Prostate gland (tissue), 2 donors: Measurements from ENCODE around the gene TMEM132D. TPM values are rescaled to one million over a fixed set of nuclear protein-coding genes. Genes with fewer than 3 reads are reported as not detected.

Experiments used
- DNase-seq: peaks from one replicate; pipeline ENCODE4 v3.0.0-alpha.2; 2019; ENCODE audit warnings: low spot score
- H3K27ac ChIP-seq, 2 donors: fragments of 200-600 bp; sonication (generic); 2 replicates each; pipeline ENCODE4 v1.5.1; 2017 to 2019
- H3K27me3 ChIP-seq: fragments of 200-600 bp; sonication (generic); replicated peaks from 2 replicates; pipeline ENCODE4 v1.5.1; 2019; ENCODE audit not compliant: insufficient read depth
- H3K36me3 ChIP-seq, 2 donors: fragments of 200-600 bp; sonication (generic); 1 replicate in 1 of 2; 2 replicates in 1 of 2; pipeline versions ENCODE4 v1.5.1 to v1.8.1; 2017 to 2019
- H3K4me1 ChIP-seq: fragments of 200-600 bp; sonication (generic); replicated peaks from 2 replicates; pipeline ENCODE4 v1.5.1; 2019
- H3K4me3 ChIP-seq, 2 donors: fragments of 200-600 bp; sonication (generic); 2 replicates each; pipeline ENCODE4 v1.5.1; 2017 to 2019
- H3K9me3 ChIP-seq: fragments of 200-600 bp; sonication (generic); 2 replicates; pipeline ENCODE4 v1.5.1; 2017
- CTCF ChIP-seq, 4 experiments: fragments of 200-600 bp in 2 of 4; fragments of 450-650 bp in 2 of 4; sonication (generic) in 2 of 4; IDR thresholded peaks; 1 replicate in 3 of 4; 2 replicates in 1 of 4; pipeline ENCODE4 v1.5.1; 2016 to 2019; ENCODE audit warnings: antibody characterized with exemption in 4 of 4, mild to moderate bottlenecking in 2 of 4, moderate library complexity in 2 of 4
- POLR2A ChIP-seq: fragments of 450-650 bp; IDR thresholded peaks from one replicate; pipeline ENCODE4 v1.6.1; 2016; ENCODE audit warnings: antibody characterized with exemption, mild to moderate bottlenecking
- POLR2AphosphoS5 ChIP-seq: sonication (generic); formaldehyde crosslinking; IDR thresholded peaks from one replicate; pipeline ENCODE4 v1.6.1; 2017; ENCODE audit warnings: antibody characterized with exemption
- WGBS: methylation state at CpG from one replicate; pipeline ENCODE4 v1.1.5; 2018; 5-methylcytosine and 5-hydroxymethylcytosine counted together
- intact Hi-C: fragments of 100-400 bp; cut with DNase I; formaldehyde crosslinking; loops from one replicate; pipeline ENCODE4 v1.14.2; 2022
- total RNA-seq, 2 donors: library from RNA; depleted of rRNA; stranded (reverse); fragments of >200 nt; gene quantifications; one replicate each; pipeline ENCODE4 v1.1.0, GENCODE V29; 2016

Gene TMEM132D
- total RNA-seq, 2 donors from 2014 or later: 0.57 to 1.3 TPM

- intact Hi-C loops: no loop called here
- Histone ChIP-seq H3K27ac (no peak overlapping the region), H3K4me3 (no peak overlapping the region), H3K36me3 (no peaks in the 10 kb centered on the region), H3K27me3 (no peaks in the 10 kb centered on the region), H3K4me1 (no peaks in the 10 kb centered on the region), H3K9me3 (no peaks in the 10 kb centered on the region)
- WGBS: 83% methylated on average over 1 of the region's 1 CpG
- TF ChIP-seq POLR2A: no peak
- TF ChIP-seq CTCF (IDR thresholded peaks at IDR 0.05): no peak
- no peak for TF ChIP-seq POLR2AphosphoS5
- DNase-seq: no peak
Measured at GRCh38 chr12:129629901-129630300, 273.9 kb downstream of the TMEM132D start.

GRCh38 chr12:129622566-129622965, 281.3 kb downstream of the TMEM132D start:
- no peak for TF ChIP-seq CTCF (IDR thresholded peaks at IDR 0.05)
- TF ChIP-seq POLR2A: no peak
- no peak for TF ChIP-seq POLR2AphosphoS5
- Histone ChIP-seq H3K36me3 (no peaks in the 10 kb centered on the region), H3K27me3 (no peaks in the 10 kb centered on the region), H3K4me3 (no peak overlapping the region), H3K27ac (no peak overlapping the region), H3K4me1 (no peaks in the 10 kb centered on the region), H3K9me3 (no peaks in the 10 kb centered on the region)
- intact Hi-C loops: no loop called here
- no peak for DNase-seq
- WGBS: 98% methylated on average over 4 of the region's 4 CpGs

GRCh38 chr12:129619271-129619670, 284.6 kb downstream of the TMEM132D start:
- no peaks in the 10 kb centered on the region for H3K4me1 ChIP-seq

GRCh38 chr12:129617849-129618248, 286.0 kb downstream of the TMEM132D start:
- WGBS: 84% methylated on average over 7 of the region's 7 CpGs
- H3K9me3 ChIP-seq: no peaks in the 10 kb centered on the region

More at GRCh38 chr12:129619271-129619670, 284.6 kb downstream of the TMEM132D start:
- WGBS: 74% methylated on average over 5 of the region's 5 CpGs
- H3K27ac ChIP-seq: no peak overlapping the region
- H3K27me3 ChIP-seq: no peaks in the 10 kb centered on the region
- H3K9me3 ChIP-seq: no peaks in the 10 kb centered on the region
- H3K4me3 ChIP-seq: no peak overlapping the region
- TF ChIP-seq POLR2AphosphoS5: no peak
- no peak for TF ChIP-seq CTCF (IDR thresholded peaks at IDR 0.05)
- no peak for TF ChIP-seq POLR2A
- intact Hi-C loops: no loop called here
- H3K36me3 ChIP-seq: no peaks in the 10 kb centered on the region
- no peak for DNase-seq

More at GRCh38 chr12:129617849-129618248, 286.0 kb downstream of the TMEM132D start:
- no peaks in the 10 kb centered on the region for H3K4me1 ChIP-seq
- H3K36me3 ChIP-seq: no peaks in the 10 kb centered on the region
- intact Hi-C loops: no loop called here
- DNase-seq: no peak
- no peak overlapping the region for H3K4me3 ChIP-seq
- H3K27me3 ChIP-seq: no peaks in the 10 kb centered on the region
- H3K27ac ChIP-seq: no peak overlapping the region
- TF ChIP-seq CTCF (IDR thresholded peaks at IDR 0.05) (no peak), POLR2A (no peak), POLR2AphosphoS5 (no peak)
